GM23248 (cell line): Measurements from ENCODE around the gene STOML2. TPM values are rescaled to one million over a fixed set of nuclear protein-coding genes. Genes with fewer than 3 reads are reported as not detected.

Experiments
- DNase-seq: peaks from one replicate; pipeline ENCODE4 v3.0.0-alpha.2; 2015
- H2AFZ ChIP-seq: fragments of 200-600 bp; sonication (generic); 2 replicates; pipeline ENCODE4 v1.6.1; 2016; ENCODE audit warnings: antibody characterized with exemption
- H3F3A ChIP-seq: fragments of 200-600 bp; sonication (generic); 2 replicates; pipeline ENCODE4 v1.6.1; 2016; ENCODE audit warnings: mild to moderate bottlenecking, antibody characterized with exemption, mixed run types; ENCODE audit not compliant: insufficient read depth
- H3K27ac ChIP-seq: fragments of 200-600 bp; sonication (generic); 2 replicates; pipeline ENCODE4 v1.5.1; 2016; ENCODE audit warnings: mild to moderate bottlenecking
- H3K27me3 ChIP-seq: fragments of 200-600 bp; sonication (generic); replicated peaks from 2 replicates; pipeline ENCODE4 v1.6.1; 2016; ENCODE audit warnings: mild to moderate bottlenecking; ENCODE audit not compliant: insufficient read depth
- H3K36me3 ChIP-seq: fragments of 200-600 bp; sonication (generic); 2 replicates; pipeline ENCODE4 v1.6.1; 2016; ENCODE audit warnings: low read depth, mild to moderate bottlenecking
- H3K4me1 ChIP-seq: fragments of 200-600 bp; sonication (generic); 2 replicates; pipeline ENCODE4 v1.6.1; 2016; ENCODE audit warnings: mild to moderate bottlenecking; ENCODE audit not compliant: insufficient read depth
- H3K4me2 ChIP-seq: fragments of 200-600 bp; sonication (generic); one replicate; pipeline ENCODE4 v1.6.1; 2016; ENCODE audit warnings: mild to moderate bottlenecking; ENCODE audit not compliant: unreplicated experiment
- H3K4me3 ChIP-seq: fragments of 200-600 bp; sonication (generic); 2 replicates; pipeline ENCODE4 v1.5.1; 2016; ENCODE audit warnings: mild to moderate bottlenecking
- H3K79me2 ChIP-seq: fragments of 200-600 bp; sonication (generic); 2 replicates; pipeline ENCODE4 v1.6.1; 2016; ENCODE audit warnings: mild to moderate bottlenecking; ENCODE audit not compliant: insufficient read depth
- H3K9ac ChIP-seq: fragments of 200-600 bp; sonication (generic); 2 replicates; pipeline ENCODE4 v1.6.1; 2016; ENCODE audit warnings: mild to moderate bottlenecking
- H3K9me2 ChIP-seq: fragments of 200-600 bp; sonication (generic); 2 replicates; pipeline ENCODE4 v1.6.1; 2016; ENCODE audit warnings: mixed run types, mild to moderate bottlenecking, moderate library complexity; ENCODE audit not compliant: insufficient read depth
- H3K9me3 ChIP-seq: fragments of 200-600 bp; sonication (generic); one replicate; pipeline ENCODE4 v1.6.1; 2017; ENCODE audit warnings: low read depth
- H4K20me1 ChIP-seq: fragments of 200-600 bp; sonication (generic); 2 replicates; pipeline ENCODE4 v1.6.0; 2016; ENCODE audit not compliant: insufficient read depth
- EZH2 ChIP-seq: fragments of 200-600 bp; sonication (generic); IDR thresholded peaks from 2 replicates; pipeline ENCODE4 v1.6.1; 2018; ENCODE audit warnings: antibody characterized with exemption, mild to moderate bottlenecking; ENCODE audit not compliant: insufficient read depth, poor library complexity, severe bottlenecking
- EZH2phosphoT487 ChIP-seq: fragments of 200-600 bp; sonication (generic); IDR thresholded peaks from 2 replicates; pipeline ENCODE4 v1.6.1; 2018; ENCODE audit warnings: antibody characterized with exemption, moderate library complexity, mild to moderate bottlenecking, low read depth; ENCODE audit not compliant: insufficient read depth
- WGBS, 2 experiments: methylation state at CpG; one replicate each; pipeline ENCODE4 v1.1.6; 2015 to 2017; ENCODE audit warnings: low lambda C conversion rate in 2 of 2, low coverage in 1 of 2; ENCODE audit errors: missing lambda C conversion rate in 2 of 2; 5-methylcytosine and 5-hydroxymethylcytosine counted together
- in situ Hi-C: fragments of 300-500 bp; cut with MboI; formaldehyde crosslinking; loops from 2 replicates; pipeline ENCODE4 v1.15.0; 2020
- polyA plus RNA-seq: library from polyadenylated mRNA; unstranded; fragments of >200 nt; fragmentation: Nextera tagmentation; extraction: Ambion mirVana; gene quantifications from 2 replicates; pipeline ENCODE4 v1.2.1, GENCODE V29; 2016
- total RNA-seq: library from RNA; depleted of rRNA; stranded (reverse); fragments of >200 nt; shearing (Covaris generic); gene quantifications from 2 replicates; pipeline ENCODE4 v1.2.3, GENCODE V29; 2014; rRNA removed

The STOML2 gene
- total and polyA plus RNA-seq, 2 experiments from 2014 or later = 120 to 124 TPM

DNA sequence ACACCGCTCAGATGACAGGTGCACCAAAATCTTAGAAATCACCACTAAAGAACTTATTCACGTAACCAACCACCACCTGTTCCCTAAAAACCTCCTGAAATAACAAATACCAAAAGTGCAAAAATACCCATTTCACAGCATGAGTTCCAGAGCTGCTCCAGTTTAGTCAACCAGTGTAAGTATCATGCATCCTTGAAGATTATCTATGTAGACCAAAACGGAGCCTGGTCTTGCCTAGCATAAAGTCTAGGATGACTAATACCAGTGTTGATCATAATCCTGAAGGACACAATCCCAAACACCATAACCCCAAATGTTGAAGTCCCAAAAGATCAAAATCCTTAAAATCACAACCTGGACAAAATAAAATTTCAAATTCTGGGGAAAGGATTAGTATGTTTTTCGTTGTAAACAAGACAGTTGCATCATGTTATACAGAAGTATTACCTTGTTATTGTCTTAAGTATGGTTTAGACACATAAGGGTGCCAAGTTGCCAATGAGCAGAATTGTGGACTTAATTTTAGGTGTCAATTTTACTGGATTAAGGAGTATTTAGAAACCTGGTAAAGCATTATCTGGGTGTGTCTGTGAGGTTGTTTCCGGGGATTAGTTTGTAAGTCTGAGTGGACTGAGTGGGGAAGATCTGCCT is 48.6 kb downstream of the STOML2 start:
- peaks cover 52% of the 10 kb centered on the region for H3F3A ChIP-seq
- no peak for TF ChIP-seq EZH2phosphoT487
- TF ChIP-seq EZH2 = no peak
- no peak overlapping the region for H3K4me2 ChIP-seq
- no peaks in the 10 kb centered on the region for H3K27me3 ChIP-seq
- 83% methylated on average over 5 of the region's 5 CpGs for WGBS, 2 experiments
- no peak overlapping the region for H2AFZ ChIP-seq
- H3K27ac ChIP-seq = no peak overlapping the region
- no peak overlapping the region for H3K9ac ChIP-seq
- H3K9me2 ChIP-seq = no peaks in the 10 kb centered on the region
- in situ Hi-C loops = no loop called here
- peaks cover 41% of the 10 kb centered on the region for H3K79me2 ChIP-seq
- no peaks in the 10 kb centered on the region for H3K9me3 ChIP-seq
- no peak overlapping the region for H3K4me3 ChIP-seq
- H3K4me1 ChIP-seq = no peaks in the 10 kb centered on the region
- DNase-seq = no peak
- peaks cover 68% of the 10 kb centered on the region for H3K36me3 ChIP-seq
- H4K20me1 ChIP-seq = no peaks in the 10 kb centered on the region

DNA sequence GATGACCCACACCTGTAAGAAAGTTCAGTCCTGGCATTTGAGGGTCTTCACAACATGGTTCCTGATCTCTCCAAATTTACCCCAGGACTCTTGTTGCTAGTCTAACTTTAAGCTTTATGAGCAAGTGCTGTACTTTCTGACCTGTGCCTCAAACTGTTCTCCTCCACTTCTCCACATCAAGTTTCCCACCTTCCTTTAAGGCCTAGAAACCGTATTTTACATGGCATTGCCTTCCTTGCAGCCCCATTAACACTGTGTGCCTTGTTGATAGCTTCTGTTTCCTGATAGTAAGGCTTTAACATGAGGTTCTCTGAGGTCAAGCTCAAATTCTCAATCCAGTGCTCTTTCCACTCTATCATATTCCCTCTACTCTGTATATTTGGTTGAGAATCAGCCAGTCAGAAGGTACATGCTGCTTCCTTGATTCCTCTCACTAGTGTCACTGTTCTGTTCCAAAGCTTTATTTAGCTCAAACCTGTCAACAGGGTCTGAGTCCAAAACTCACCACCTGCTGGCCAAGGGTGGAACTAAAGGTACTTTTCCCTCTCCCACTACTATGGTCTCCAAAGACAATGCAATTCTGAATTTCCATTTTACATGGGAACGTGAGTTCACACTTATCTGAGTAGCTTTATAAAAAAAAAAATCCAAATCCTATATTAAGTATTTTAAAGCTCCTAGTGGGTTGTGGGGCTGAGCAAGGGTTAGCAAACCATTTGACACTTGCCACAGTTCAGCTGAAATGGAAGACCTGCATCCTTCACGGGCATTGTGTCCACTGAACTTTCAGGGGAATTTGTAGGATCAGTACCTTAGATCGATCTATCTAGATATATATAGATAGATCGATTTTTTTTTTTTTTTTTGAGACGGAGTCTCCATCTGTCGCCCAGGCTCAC is 51.6 kb downstream of the STOML2 start:
- Histone ChIP-seq H3K9ac (no peak overlapping the region), H2AFZ (no peak overlapping the region), H3K27me3 (no peaks in the 10 kb centered on the region), H4K20me1 (no peaks in the 10 kb centered on the region), H3K4me2 (no peak overlapping the region), H3K4me1 (no peaks in the 10 kb centered on the region), H3K79me2 (peaks cover 16% of the 10 kb centered on the region; the same call in 1 of the 2 replicates), H3F3A (peaks cover 51% of the 10 kb centered on the region), H3K9me3 (no peaks in the 10 kb centered on the region), H3K36me3 (peaks cover 46% of the 10 kb centered on the region), H3K27ac (no peak overlapping the region), H3K9me2 (no peaks in the 10 kb centered on the region), H3K4me3 (no peak overlapping the region)
- in situ Hi-C loops = no loop called here
- DNase-seq = peak; percentile 69
- WGBS, 2 experiments = 77% methylated on average over 6 to 7 of the region's 7 CpGs
- TF ChIP-seq EZH2phosphoT487 = no peak
- TF ChIP-seq EZH2 = no peak

Other genes starting within 250 kb of the STOML2 start
- gene PHF24, start 144.8 kb downstream of the STOML2 start, total RNA-seq = 0.25 TPM in 1 of 2 replicates, not detected in the other
- 0.34 TPM in 1 of 2 replicates, not detected in the other for gene PHF24, start 144.8 kb downstream of the STOML2 start, polyA plus RNA-seq
- gene DNAJB5, start 113.4 kb downstream of the STOML2 start, total RNA-seq = 13.4 and 24.2 TPM in 2 replicates
- 10.7 and 10.9 TPM in 2 replicates for gene DNAJB5, start 113.4 kb downstream of the STOML2 start, polyA plus RNA-seq
- 295 and 329 TPM in 2 replicates for gene VCP, start 30.5 kb downstream of the STOML2 start, total RNA-seq
- gene VCP, start 30.5 kb downstream of the STOML2 start, polyA plus RNA-seq = 252 and 255 TPM in 2 replicates
- gene FANCG, start 23.2 kb downstream of the STOML2 start, total RNA-seq = 11.5 and 20.0 TPM in 2 replicates
- gene FANCG, start 23.2 kb downstream of the STOML2 start, polyA plus RNA-seq = 15.3 and 15.8 TPM in 2 replicates
- 16.4 and 17.4 TPM in 2 replicates for gene PIGO, start 6.5 kb downstream of the STOML2 start, total RNA-seq
- 18.6 and 19.5 TPM in 2 replicates for gene PIGO, start 6.5 kb downstream of the STOML2 start, polyA plus RNA-seq
- gene ATOSB, start 12.7 kb upstream of the STOML2 start, total RNA-seq = 44.3 and 50.4 TPM in 2 replicates
- 29.4 and 30.5 TPM in 2 replicates for gene ATOSB, start 12.7 kb upstream of the STOML2 start, polyA plus RNA-seq
- 11.9 and 15.3 TPM in 2 replicates for gene UNC13B, start 58.9 kb upstream of the STOML2 start, total RNA-seq
- gene UNC13B, start 58.9 kb upstream of the STOML2 start, polyA plus RNA-seq = 5.5 and 6.3 TPM in 2 replicates